Endothelial cell of umbilical vein (primary cell): ENCODE data around the gene SERBP1.

Source experiments
- FOS ChIP-seq: IDR thresholded peaks from 2 replicates; pipeline ENCODE4 v1.6.1; 2011; ENCODE audit warnings: mild to moderate bottlenecking, low read length, moderate library complexity, borderline replicate concordance; ENCODE audit not compliant: insufficient read depth
- MYC ChIP-seq: IDR thresholded peaks from one replicate; pipeline ENCODE4 v1.6.1; 2011; ENCODE audit warnings: mild to moderate bottlenecking, low read depth, low read length
- POLR2A ChIP-seq: IDR thresholded peaks from 2 replicates; pipeline ENCODE4 v1.6.1; 2012; ENCODE audit warnings: low read depth, mild to moderate bottlenecking, control low read depth, low read length
- POLR2AphosphoS5 ChIP-seq: IDR thresholded peaks from 2 replicates; pipeline ENCODE4 v1.6.1; 2012; ENCODE audit warnings: low read depth, mild to moderate bottlenecking, control low read depth, low read length, moderate library complexity; ENCODE audit not compliant: insufficient read depth
- TF ChIP-seq, protein P1 (sequence below), 2 donors: IDR thresholded peaks; 1 replicate in 1 of 2; 2 replicates in 1 of 2; pipeline ENCODE4 v1.5.1; 2011; ENCODE audit warnings: low read length in 2 of 2, mild to moderate bottlenecking in 2 of 2, moderate library complexity in 2 of 2, control low read depth in 1 of 2, inconsistent platforms in 1 of 2, low read depth in 1 of 2; ENCODE audit not compliant: insufficient read depth in 1 of 2; ENCODE audit errors: extremely low read depth in 1 of 2
- TF ChIP-seq, protein P2 (sequence below): IDR thresholded peaks from 2 replicates; pipeline ENCODE4 v1.6.1; 2011; ENCODE audit not compliant: insufficient read depth, insufficient read length

DNA sequence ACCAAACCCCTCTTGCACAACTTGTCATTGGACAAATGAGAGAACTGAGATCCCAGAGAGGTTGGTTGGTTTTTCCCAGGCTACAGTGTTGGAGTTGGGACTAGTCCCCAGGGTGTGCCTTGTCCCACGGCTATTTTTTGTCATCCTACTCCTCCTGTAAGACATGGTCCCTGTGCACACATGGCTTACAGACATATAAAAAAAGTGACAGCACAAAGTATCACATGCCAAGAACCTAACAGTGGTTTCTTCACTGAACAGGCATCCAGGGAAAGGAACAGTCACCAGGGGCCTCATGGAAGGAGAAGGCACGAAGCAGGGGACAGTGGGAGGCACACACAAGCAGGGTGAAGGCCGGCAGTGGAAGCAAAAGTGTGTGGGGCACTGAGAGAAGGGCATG lies 36.5 kb downstream of the SERBP1 start:
- TF ChIP-seq, protein P1, sequence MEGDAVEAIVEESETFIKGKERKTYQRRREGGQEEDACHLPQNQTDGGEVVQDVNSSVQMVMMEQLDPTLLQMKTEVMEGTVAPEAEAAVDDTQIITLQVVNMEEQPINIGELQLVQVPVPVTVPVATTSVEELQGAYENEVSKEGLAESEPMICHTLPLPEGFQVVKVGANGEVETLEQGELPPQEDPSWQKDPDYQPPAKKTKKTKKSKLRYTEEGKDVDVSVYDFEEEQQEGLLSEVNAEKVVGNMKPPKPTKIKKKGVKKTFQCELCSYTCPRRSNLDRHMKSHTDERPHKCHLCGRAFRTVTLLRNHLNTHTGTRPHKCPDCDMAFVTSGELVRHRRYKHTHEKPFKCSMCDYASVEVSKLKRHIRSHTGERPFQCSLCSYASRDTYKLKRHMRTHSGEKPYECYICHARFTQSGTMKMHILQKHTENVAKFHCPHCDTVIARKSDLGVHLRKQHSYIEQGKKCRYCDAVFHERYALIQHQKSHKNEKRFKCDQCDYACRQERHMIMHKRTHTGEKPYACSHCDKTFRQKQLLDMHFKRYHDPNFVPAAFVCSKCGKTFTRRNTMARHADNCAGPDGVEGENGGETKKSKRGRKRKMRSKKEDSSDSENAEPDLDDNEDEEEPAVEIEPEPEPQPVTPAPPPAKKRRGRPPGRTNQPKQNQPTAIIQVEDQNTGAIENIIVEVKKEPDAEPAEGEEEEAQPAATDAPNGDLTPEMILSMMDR (IDR thresholded peaks at IDR 0.05; ENCODE audit: extremely low read depth in 1 of 2, insufficient read depth in 1 of 2, low read depth in 1 of 2, low read length in 2 of 2), result no peak
- TF ChIP-seq POLR2AphosphoS5 (no peak), POLR2A (no peak), FOS (no peak), MYC (no peak)
- TF ChIP-seq, protein P2, sequence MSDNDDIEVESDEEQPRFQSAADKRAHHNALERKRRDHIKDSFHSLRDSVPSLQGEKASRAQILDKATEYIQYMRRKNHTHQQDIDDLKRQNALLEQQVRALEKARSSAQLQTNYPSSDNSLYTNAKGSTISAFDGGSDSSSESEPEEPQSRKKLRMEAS, result no peak
